Stimulated activated effector memory CD8-positive, alpha-beta T cell treated with anti-CD3 and anti-CD28 coated beads, Interleukin-12 subunit alpha, Interleukin-12 subunit beta, amount 100 ng/mL, for 72 hours (primary cell): ENCODE results near the gene SYNDIG1.

Source experiments
- ATAC-seq: fragments of 150-1000 bp; cut with Tn5 transposase; 2 replicates; pipeline ENCODE4 v1.10.0; 2021
- DNase-seq, 2 donors: peaks; one replicate each; pipeline ENCODE4 v3.0.0; 2021 to 2022; ENCODE audit warnings: low spot score in 2 of 2
- H3K27ac Mint-ChIP-seq: one replicate; pipeline ENCODE4 v1.8.0; 2022; ENCODE audit warnings: mild to moderate bottlenecking, mixed read lengths
- H3K36me3 Mint-ChIP-seq: one replicate; pipeline ENCODE4 v1.8.0; 2022; ENCODE audit warnings: mild to moderate bottlenecking, mixed read lengths
- H3K4me1 Mint-ChIP-seq: one replicate; pipeline ENCODE4 v1.8.0; 2022; ENCODE audit warnings: mixed read lengths
- H3K4me3 Mint-ChIP-seq: one replicate; pipeline ENCODE4 v1.8.0; 2022; ENCODE audit warnings: mild to moderate bottlenecking, mixed read lengths
- H3K9me3 Mint-ChIP-seq: one replicate; pipeline ENCODE4 v1.8.0; 2022; ENCODE audit warnings: mixed read lengths

SYNDIG1 gene

GRCh38 chr20:24492031-24492607, 22.7 kb downstream of the SYNDIG1 start:
- no peaks in the 10 kb centered on the region for H3K4me1 Mint-ChIP-seq
- no peak for DNase-seq
- no peaks in the 10 kb centered on the region for H3K36me3 Mint-ChIP-seq
- no peaks in the 10 kb centered on the region for H3K9me3 Mint-ChIP-seq
- no peak overlapping the region for H3K4me3 Mint-ChIP-seq
- ATAC-seq: no peak
- H3K27ac Mint-ChIP-seq: no peak overlapping the region

- no peak for DNase-seq
- Mint-ChIP-seq H3K27ac (no peak overlapping the region), H3K4me1 (no peaks in the 10 kb centered on the region), H3K36me3 (no peaks in the 10 kb centered on the region), H3K9me3 (no peaks in the 10 kb centered on the region), H3K4me3 (no peak overlapping the region)
- no peak for ATAC-seq
These were observed 23.3 kb downstream of the SYNDIG1 start for GRCh38 chr20:24492698-24493097.

- ATAC-seq (no peak), DNase-seq (no peak)
- no peaks in the 10 kb centered on the region for H3K4me1 Mint-ChIP-seq
- H3K4me3 Mint-ChIP-seq: no peak overlapping the region
- no peak overlapping the region for H3K27ac Mint-ChIP-seq
- no peaks in the 10 kb centered on the region for H3K36me3 Mint-ChIP-seq
- no peaks in the 10 kb centered on the region for H3K9me3 Mint-ChIP-seq
These were observed 23.8 kb downstream of the SYNDIG1 start for GRCh38 chr20:24493181-24493580.

- Mint-ChIP-seq H3K27ac (no peak overlapping the region), H3K36me3 (no peaks in the 10 kb centered on the region), H3K4me3 (no peak overlapping the region), H3K4me1 (no peaks in the 10 kb centered on the region), H3K9me3 (no peaks in the 10 kb centered on the region)
- no peak for ATAC-seq
- DNase-seq: no peak
These were observed 24.4 kb downstream of the SYNDIG1 start for GRCh38 chr20:24493661-24494459.

- H3K9me3 Mint-ChIP-seq: no peaks in the 10 kb centered on the region
- no peaks in the 10 kb centered on the region for H3K36me3 Mint-ChIP-seq
- DNase-seq: no peak
- H3K4me1 Mint-ChIP-seq: no peaks in the 10 kb centered on the region
- no peak overlapping the region for H3K27ac Mint-ChIP-seq
- no peak for ATAC-seq
- no peak overlapping the region for H3K4me3 Mint-ChIP-seq
These were observed 25.1 kb downstream of the SYNDIG1 start for GRCh38 chr20:24494460-24494920.

- Mint-ChIP-seq H3K36me3 (no peaks in the 10 kb centered on the region), H3K4me1 (no peaks in the 10 kb centered on the region), H3K27ac (no peak overlapping the region), H3K9me3 (no peaks in the 10 kb centered on the region), H3K4me3 (no peak overlapping the region)
- DNase-seq (no peak), ATAC-seq (no peak)
These were observed 25.8 kb downstream of the SYNDIG1 start for GRCh38 chr20:24495266-24495665.

GRCh38 chr20:24497851-24498250, 28.4 kb downstream of the SYNDIG1 start:
- Mint-ChIP-seq H3K27ac (no peak overlapping the region), H3K4me3 (no peak overlapping the region), H3K9me3 (no peaks in the 10 kb centered on the region), H3K36me3 (no peaks in the 10 kb centered on the region), H3K4me1 (no peaks in the 10 kb centered on the region)
- DNase-seq (no peak), ATAC-seq (no peak)

GRCh38 chr20:24498641-24499040, 29.2 kb downstream of the SYNDIG1 start:
- Mint-ChIP-seq H3K4me1 (no peaks in the 10 kb centered on the region), H3K4me3 (no peak overlapping the region), H3K27ac (no peak overlapping the region), H3K36me3 (no peaks in the 10 kb centered on the region), H3K9me3 (no peaks in the 10 kb centered on the region)
- no peak for ATAC-seq
- DNase-seq: no peak

- Mint-ChIP-seq H3K4me3 (no peak overlapping the region), H3K4me1 (no peaks in the 10 kb centered on the region), H3K9me3 (no peaks in the 10 kb centered on the region), H3K27ac (no peak overlapping the region), H3K36me3 (no peaks in the 10 kb centered on the region)
- no peak for DNase-seq
- no peak for ATAC-seq
These were observed 30.0 kb downstream of the SYNDIG1 start for GRCh38 chr20:24499472-24499871.

- H3K36me3 Mint-ChIP-seq: no peaks in the 10 kb centered on the region
- DNase-seq: no peak
- ATAC-seq: no peak
- H3K4me1 Mint-ChIP-seq: no peaks in the 10 kb centered on the region
- no peak overlapping the region for H3K27ac Mint-ChIP-seq
- no peak overlapping the region for H3K4me3 Mint-ChIP-seq
- H3K9me3 Mint-ChIP-seq: no peaks in the 10 kb centered on the region
These were observed 32.5 kb downstream of the SYNDIG1 start for GRCh38 chr20:24501764-24502556.

GRCh38 chr20:24502661-24503060, 33.2 kb downstream of the SYNDIG1 start:
- Mint-ChIP-seq H3K4me1 (no peaks in the 10 kb centered on the region), H3K9me3 (no peaks in the 10 kb centered on the region), H3K4me3 (no peak overlapping the region), H3K27ac (no peak overlapping the region), H3K36me3 (no peaks in the 10 kb centered on the region)
- ATAC-seq: no peak
- DNase-seq: no peak

GRCh38 chr20:24503352-24503931, 34.0 kb downstream of the SYNDIG1 start:
- H3K4me1 Mint-ChIP-seq: no peaks in the 10 kb centered on the region
- ATAC-seq: no peak
- no peak overlapping the region for H3K4me3 Mint-ChIP-seq
- H3K9me3 Mint-ChIP-seq: no peaks in the 10 kb centered on the region
- DNase-seq: no peak
- no peaks in the 10 kb centered on the region for H3K36me3 Mint-ChIP-seq
- H3K27ac Mint-ChIP-seq: no peak overlapping the region

GRCh38 chr20:24504331-24505285, 35.2 kb downstream of the SYNDIG1 start:
- no peaks in the 10 kb centered on the region for H3K36me3 Mint-ChIP-seq
- H3K4me3 Mint-ChIP-seq: no peak overlapping the region
- H3K9me3 Mint-ChIP-seq: no peaks in the 10 kb centered on the region
- H3K27ac Mint-ChIP-seq: no peak overlapping the region
- DNase-seq (no peak), ATAC-seq (no peak)
- no peaks in the 10 kb centered on the region for H3K4me1 Mint-ChIP-seq

- Mint-ChIP-seq H3K36me3 (no peaks in the 10 kb centered on the region), H3K4me1 (no peaks in the 10 kb centered on the region), H3K4me3 (no peak overlapping the region), H3K9me3 (no peaks in the 10 kb centered on the region), H3K27ac (no peak overlapping the region)
- ATAC-seq: no peak
- DNase-seq: no peak
These were observed 36.7 kb downstream of the SYNDIG1 start for GRCh38 chr20:24506146-24506545.
